ENCODE results near the gene CDK2. TPM values are rescaled to one million over a fixed set of nuclear protein-coding genes. Genes with fewer than 3 reads are reported as not detected.

The CDK2 gene
- total and polyA plus RNA-seq, 7 donors, result 5.1 to 13.9 (median 8.4) TPM

- no peak for ATAC-seq
- intact Hi-C loops (cut with DNase I), result no loop called here
Observed at GRCh38 chr12:55942055-55942454, 24.6 kb upstream of the CDK2 start.

GRCh38 chr12:55942577-55943136 lies 24.0 kb upstream of the CDK2 start:
- H3K27ac ChIP-seq, result no peak overlapping the region
- TF ChIP-seq, protein P1, sequence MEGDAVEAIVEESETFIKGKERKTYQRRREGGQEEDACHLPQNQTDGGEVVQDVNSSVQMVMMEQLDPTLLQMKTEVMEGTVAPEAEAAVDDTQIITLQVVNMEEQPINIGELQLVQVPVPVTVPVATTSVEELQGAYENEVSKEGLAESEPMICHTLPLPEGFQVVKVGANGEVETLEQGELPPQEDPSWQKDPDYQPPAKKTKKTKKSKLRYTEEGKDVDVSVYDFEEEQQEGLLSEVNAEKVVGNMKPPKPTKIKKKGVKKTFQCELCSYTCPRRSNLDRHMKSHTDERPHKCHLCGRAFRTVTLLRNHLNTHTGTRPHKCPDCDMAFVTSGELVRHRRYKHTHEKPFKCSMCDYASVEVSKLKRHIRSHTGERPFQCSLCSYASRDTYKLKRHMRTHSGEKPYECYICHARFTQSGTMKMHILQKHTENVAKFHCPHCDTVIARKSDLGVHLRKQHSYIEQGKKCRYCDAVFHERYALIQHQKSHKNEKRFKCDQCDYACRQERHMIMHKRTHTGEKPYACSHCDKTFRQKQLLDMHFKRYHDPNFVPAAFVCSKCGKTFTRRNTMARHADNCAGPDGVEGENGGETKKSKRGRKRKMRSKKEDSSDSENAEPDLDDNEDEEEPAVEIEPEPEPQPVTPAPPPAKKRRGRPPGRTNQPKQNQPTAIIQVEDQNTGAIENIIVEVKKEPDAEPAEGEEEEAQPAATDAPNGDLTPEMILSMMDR (IDR thresholded peaks at IDR 0.05), result no peak
- ATAC-seq (no peak), DNase-seq (no peak)
- H3K4me1 ChIP-seq, result no peaks in the 10 kb centered on the region
- H3K27me3 ChIP-seq (ENCODE audit: insufficient read depth in 3 of 3, low read length in 2 of 3), result peaks cover 0 to 2% (median 0%) of the 10 kb centered on the region in 3 donors
- H3K36me3 ChIP-seq (ENCODE audit: insufficient read depth in 1 of 2, low read depth in 1 of 2), result no peaks in the 10 kb centered on the region
- no peak overlapping the region for H3K4me3 ChIP-seq
- no peaks in the 10 kb centered on the region for H3K9me3 ChIP-seq
- intact Hi-C loops (cut with DNase I), result no loop called here
- 91 to 95% (median 94%) methylated on average over 1 of the region's 1 CpG for WGBS, 3 donors

More at GRCh38 chr12:55942055-55942454, 24.6 kb upstream of the CDK2 start:
- no peak overlapping the region for H3K27ac ChIP-seq
- no peak for DNase-seq
- no peak overlapping the region for H3K4me3 ChIP-seq
- WGBS, 3 donors, result 85 to 87% (median 85%) methylated on average over 4 of the region's 4 CpGs
- H3K36me3 ChIP-seq (ENCODE audit: insufficient read depth in 1 of 2, low read depth in 1 of 2), result no peaks in the 10 kb centered on the region
- TF ChIP-seq, protein P1 (IDR thresholded peaks at IDR 0.05), result no peak
- no peaks in the 10 kb centered on the region for H3K9me3 ChIP-seq
- H3K4me1 ChIP-seq, result no peaks in the 10 kb centered on the region
- peaks cover 0 to 2% (median 0%) of the 10 kb centered on the region in 3 donors for H3K27me3 ChIP-seq (ENCODE audit: insufficient read depth in 3 of 3, low read length in 2 of 3)

DNA sequence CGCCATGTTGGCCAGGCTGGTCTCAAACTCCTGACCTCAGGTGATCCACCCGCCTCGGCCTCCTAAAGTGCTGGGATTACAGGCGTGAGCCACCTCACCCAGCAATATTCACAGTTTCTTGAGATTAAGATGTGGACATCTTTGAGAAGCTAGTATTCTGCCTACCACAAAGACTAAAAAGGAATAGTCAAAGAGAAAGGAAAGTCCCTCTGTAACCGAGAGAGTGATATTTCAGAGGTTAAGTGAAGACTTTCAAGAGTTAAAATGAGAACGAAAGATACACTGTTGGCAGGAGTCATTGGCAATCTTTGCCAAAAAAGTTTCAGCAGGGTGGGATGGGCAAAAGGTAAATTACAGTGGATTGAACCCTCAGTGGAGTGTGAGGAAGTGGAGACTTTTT lies 20.1 kb upstream of the CDK2 start:
- TF ChIP-seq, protein P1 (IDR thresholded peaks at IDR 0.05), result no peak
- intact Hi-C loops (cut with DNase I), result no loop called here
- H3K27me3 ChIP-seq (ENCODE audit: insufficient read depth in 3 of 3, low read length in 2 of 3), result no peaks in the 10 kb centered on the region
- no peaks in the 10 kb centered on the region for H3K4me1 ChIP-seq
- ATAC-seq (no peak), DNase-seq (no peak)
- no peaks in the 10 kb centered on the region for H3K9me3 ChIP-seq
- WGBS, 3 donors, result 80 to 86% (median 80%) methylated on average over 6 of the region's 6 CpGs
- H3K27ac ChIP-seq, result no peak overlapping the region
- H3K36me3 ChIP-seq (ENCODE audit: insufficient read depth in 1 of 2, low read depth in 1 of 2), result no peaks in the 10 kb centered on the region
- no peak overlapping the region for H3K4me3 ChIP-seq

GRCh38 chr12:55955344-55955743 lies 11.3 kb upstream of the CDK2 start:
- TF ChIP-seq, protein P1 (IDR thresholded peaks at IDR 0.05), result no peak
- Histone ChIP-seq H3K4me1 (no peaks in the 10 kb centered on the region), H3K36me3 (ENCODE audit: insufficient read depth in 1 of 2, low read depth in 1 of 2) (no peaks in the 10 kb centered on the region), H3K4me3 (no peak overlapping the region), H3K27me3 (ENCODE audit: insufficient read depth in 3 of 3, low read length in 2 of 3) (no peaks in the 10 kb centered on the region), H3K27ac (no peak overlapping the region), H3K9me3 (no peaks in the 10 kb centered on the region)
- ATAC-seq, result no peak
- intact Hi-C loops (cut with DNase I), result no loop called here
- 70 to 75% (median 73%) methylated on average over 4 of the region's 4 CpGs for WGBS, 3 donors
- DNase-seq, result no peak

Measured in psoas muscle (tissue), 8 donors.